Epidermal melanocyte (primary cell): ENCODE results near the gene MUC21.

Experiments
- DNase-seq: peaks from one replicate; pipeline ENCODE4 v3.0.0; 2011; ENCODE audit warnings: low spot score; ENCODE audit not compliant: insufficient read length

MUC21 gene

GRCh38 chr6:30983439-30983838, at the start of gene MUC21:
MUC21 (plus strand) TSS chr6:30983718; CDS start chr6:30983959, 241 bp downstream.
- DNase-seq = no peak

GRCh38 chr6:30935018-30935417, 48.5 kb upstream of the MUC21 start:
- no peak for DNase-seq

DNA sequence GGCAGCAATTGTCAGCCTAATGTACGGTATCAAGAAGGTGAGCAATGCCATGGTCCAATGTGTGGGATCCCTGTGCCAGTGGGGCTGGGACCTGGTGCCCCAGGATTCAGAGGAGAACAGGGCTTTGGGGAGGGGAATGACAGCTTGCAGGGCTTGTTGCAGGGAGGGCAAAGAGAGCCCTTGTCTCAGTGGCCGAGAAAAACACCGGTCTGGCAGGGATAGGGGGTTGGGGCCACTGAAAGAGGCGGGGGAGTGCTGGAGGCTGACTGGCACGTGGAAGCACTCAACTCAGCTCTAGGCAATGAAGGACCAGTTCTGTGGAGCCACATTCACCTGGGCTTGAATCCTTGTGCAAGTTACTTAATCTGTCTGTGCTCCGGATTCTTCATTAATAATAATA, 46.3 kb upstream of the MUC21 start:
- no peak for DNase-seq

GRCh38 chr6:30938730-30939129, 44.8 kb upstream of the MUC21 start:
- no peak for DNase-seq

- no peak for DNase-seq
Observed at GRCh38 chr6:30939473-30939872, 44.0 kb upstream of the MUC21 start.

DNA sequence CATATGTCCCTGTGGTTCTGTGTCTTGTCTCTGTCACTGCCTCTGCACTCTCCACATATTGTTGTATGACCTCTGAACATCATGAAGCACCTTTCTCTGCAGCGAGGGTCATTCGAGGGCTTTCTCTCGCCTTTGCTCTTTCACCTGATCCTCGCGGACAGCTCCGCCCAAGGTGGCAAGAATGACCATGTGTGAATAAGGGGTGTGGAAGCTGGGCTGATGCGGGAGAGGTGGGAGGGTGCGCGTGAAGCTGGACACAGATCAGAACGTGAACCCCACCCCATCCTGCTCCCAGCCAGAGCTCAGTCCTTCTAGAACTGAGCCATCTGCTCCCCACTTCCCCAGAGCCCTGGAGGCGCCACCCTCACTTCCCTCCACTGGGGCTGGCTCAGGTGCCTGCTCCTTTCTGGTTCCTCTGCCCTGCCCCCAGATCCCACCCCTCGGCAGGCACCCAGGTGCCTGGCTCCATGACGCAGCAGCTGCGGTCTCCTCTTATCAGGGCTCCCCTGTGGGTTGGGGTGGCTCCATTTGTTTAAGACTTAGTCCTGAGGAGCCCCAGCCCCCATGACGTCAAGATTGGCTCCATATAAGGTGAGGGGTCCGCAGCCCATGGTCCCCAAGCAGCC, 43.0 kb upstream of the MUC21 start, which contains the start of gene MUCL3:
Gene MUCL3 (plus strand): TSS at position 613 of the 626 bp plus-strand sequence. CDS start 27 bp downstream, outside the sequence.
- DNase-seq = no peak

DNA sequence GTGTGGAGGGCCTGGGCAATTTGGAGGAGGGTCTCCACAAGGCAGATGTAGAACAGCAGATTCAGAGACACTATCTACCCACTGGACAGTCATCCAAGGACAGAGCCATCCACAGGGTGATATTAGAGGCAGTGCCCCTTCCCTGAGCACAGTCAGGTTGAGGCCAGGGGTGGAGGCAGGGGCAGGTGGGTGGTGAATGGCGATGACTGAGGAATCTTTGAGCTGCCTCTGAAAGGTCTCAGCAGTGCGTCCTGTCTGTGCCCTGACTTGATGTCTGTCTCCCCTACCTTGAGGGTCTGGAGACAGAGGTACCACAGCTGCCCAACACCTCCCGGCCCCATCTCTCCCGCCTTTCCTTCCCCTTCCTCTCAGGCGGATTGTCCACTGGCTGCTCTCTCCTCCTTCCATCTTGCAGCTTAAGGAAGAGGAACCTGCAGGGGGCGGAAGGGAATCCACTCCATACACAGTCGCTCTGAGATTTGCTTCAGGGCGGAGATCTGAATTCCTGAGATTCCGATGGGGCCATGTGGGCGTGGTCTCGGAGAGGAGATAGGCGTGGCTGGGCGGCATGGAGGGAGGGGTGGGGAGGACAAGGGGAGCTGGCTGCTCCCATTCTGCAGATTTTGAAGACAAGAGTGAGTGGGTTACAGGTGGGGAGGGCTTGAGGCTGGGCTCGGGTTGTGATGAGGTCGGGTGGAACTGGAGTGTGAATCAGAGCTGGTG, 41.0 kb upstream of the MUC21 start:
- DNase-seq = peak; percentile 81

DNA sequence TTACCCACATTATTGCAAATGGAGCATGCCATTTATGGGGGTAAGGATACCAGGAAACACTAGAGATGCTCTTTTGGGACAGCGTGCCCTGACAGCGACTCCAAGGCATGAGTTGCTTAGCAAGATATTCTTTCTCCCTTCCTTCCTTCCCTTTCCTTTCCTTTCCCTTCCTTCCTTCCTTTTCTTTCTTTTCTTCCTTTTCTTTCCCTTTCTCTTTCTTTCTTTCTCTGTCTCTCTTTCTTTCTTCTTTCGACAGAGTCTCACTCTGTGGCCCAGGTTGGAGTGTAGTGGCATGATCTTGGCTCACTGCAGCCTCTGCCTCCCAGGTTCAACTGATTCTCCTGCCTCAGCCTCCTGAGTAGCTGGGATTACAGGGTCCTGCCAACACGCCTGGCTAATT, 39.5 kb upstream of the MUC21 start:
- DNase-seq = no peak

DNA sequence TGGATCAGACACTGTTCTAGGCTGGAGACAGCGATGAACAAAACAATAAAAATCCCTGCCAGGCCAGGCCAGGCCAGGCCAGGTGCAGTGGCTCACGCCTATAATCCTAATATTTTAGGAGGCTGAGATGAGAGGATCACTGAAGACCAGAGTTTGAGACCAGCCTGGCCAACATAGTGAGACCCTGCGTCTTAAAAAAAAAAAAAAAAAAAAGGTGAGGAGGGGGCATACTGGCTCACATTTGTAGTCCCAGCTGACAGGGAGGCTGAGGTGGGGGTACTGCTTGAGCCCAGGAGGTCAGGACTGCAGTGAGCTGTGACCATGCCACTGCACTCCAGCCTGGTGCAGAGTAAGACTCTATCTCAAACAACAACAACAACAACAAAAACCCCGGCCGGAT, 38.2 kb upstream of the MUC21 start:
- DNase-seq = no peak

GRCh38 chr6:30947231-30947630, 36.3 kb upstream of the MUC21 start:
- no peak for DNase-seq

GRCh38 chr6:30948811-30949210, 34.7 kb upstream of the MUC21 start:
- no peak for DNase-seq

DNA sequence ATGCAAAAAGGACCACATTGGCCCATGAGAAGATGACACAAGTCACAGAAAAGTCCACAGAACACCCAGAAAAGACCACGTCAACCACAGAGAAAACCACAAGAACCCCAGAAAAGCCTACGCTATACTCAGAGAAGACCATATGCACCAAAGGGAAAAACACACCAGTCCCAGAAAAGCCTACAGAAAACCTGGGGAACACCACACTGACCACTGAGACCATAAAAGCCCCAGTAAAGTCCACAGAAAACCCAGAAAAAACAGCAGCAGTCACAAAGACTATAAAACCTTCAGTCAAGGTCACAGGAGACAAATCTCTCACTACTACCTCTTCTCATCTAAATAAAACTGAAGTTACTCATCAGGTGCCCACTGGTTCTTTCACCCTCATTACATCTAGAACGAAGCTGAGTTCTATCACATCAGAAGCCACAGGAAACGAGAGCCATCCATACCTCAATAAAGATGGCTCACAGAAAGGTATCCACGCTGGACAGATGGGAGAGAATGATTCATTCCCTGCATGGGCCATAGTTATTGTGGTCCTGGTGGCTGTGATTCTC, 31.5 kb upstream of the MUC21 start:
- DNase-seq = no peak

DNA sequence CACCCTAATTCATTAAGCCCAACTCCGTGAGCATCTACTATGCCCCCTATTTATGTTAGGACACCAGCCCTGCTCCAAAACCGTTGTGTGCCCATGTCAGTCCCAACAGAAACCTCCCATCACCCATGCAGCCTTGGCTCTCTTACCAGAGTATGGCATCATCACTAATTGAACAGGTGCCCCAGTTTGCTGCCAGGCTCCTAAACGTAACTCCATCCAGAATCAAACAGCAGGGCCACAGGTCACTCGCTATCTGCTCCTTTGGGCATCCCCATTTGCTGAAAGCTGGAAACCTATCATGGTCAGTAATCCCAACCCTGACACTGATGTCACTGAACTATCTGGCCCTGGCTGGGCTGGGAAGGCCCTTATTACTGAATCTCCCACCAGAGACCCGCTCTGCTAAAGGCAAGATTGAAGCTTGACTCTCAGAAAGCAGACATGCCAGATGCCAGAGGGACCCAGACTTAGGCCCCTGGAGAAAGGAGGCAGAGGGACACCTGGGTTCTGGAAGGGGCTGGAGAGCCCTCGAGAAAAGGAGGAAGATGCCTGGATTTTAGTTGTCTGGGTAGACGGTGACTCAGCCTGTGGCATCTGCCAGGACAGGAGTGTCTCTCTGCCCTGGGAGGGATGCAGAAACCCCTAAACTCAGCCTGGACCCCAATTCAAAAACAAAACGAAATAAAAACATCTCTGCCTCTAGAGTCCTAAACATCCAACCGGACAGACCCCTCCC, 28.7 kb upstream of the MUC21 start:
- DNase-seq = no peak

- no peak for DNase-seq
Observed at GRCh38 chr6:30955367-30956042, 28.0 kb upstream of the MUC21 start.

DNA sequence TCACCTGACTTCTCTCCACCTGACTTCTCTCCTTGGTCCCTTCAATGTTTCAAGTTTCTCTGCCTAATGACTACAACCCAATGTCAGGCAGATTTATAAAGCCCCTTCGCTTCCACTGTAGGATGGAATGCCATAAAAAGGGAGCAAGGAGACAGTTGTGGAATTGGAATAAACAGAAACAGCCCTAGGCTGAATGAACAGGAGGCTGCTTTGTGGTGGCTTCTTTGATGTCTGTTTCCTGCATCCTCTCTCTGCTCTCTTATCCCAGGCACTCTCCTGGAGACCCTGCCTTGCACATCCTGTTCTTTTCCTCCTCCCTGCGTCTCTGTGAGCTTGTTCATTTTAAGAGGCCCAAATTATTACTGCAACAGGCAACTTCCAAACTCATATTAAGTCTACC, 25.8 kb upstream of the MUC21 start:
- no peak for DNase-seq

DNA sequence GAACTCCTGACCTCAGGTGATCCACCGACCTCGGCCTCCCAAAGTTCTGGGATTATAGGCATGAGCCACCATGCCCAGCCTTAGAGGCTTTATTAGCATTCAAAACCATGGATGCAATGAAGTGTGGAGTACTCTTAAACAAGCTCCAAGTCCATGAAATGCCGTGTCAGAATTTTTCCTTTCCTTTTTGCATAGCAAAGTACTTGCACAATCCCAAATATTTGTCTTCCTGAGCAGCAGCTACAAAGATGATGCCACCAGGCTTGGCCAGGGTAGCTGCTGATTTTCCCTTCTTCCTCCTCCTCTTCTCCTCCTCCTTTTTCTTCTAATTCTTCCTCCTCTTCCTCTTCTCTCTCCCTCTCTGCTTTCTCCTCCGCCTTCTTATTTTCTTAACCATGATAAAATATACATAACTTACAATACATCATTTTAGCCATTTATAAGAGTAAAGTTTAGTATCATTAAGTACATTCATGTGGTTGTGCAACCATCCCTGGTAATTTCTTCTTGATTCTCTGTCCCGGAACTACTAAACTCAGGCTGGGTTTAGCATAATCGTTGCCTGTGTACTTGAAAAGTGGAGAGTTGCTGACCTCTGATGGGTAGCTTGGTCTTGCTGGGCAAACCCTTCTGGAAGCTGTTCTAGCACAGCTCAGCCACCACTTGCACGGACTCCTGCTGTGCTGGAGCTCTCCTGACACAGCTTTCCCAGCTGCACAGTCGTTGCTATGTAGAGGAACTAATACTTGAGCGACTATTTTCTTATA, 22.4 kb upstream of the MUC21 start:
- DNase-seq = no peak

DNA sequence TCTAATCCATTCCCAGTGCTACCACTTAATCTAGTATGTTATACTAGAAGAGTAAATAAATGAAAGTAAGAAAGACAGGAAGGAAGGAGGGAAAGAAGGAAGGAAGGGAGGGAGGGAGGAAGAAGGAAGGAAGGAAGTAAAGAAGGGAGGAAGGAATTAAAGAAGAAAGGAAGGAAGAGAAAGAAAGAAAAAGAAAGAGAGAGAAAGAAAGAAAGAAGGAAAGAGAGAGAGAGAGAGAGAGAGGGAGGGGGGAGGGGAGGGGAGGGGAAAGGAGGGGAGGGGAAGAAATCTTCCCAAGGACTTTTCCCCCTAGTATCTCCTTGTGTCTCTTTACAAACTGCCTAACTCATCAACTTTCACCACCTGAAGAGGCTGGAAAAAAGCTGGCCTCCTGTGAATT, 20.8 kb upstream of the MUC21 start:
- DNase-seq = no peak

DNA sequence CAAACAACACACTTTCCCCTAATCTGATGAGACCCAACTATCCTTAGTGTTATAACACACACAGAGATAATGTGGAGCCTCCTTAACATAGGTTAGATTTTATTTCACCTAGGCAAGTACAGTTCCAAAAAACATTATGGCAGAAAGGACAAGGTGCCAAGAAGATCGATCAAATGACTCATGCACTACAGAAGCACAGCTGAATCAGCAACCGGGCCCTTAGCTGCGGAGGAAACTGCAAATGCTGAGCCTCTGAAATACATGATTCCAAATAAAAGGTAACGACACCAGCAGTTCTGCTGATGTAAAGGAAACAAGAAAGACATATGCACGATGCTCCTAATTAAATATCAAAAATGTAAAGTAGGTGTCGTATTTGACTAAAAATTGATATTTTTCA, 19.9 kb upstream of the MUC21 start:
- DNase-seq = no peak

DNA sequence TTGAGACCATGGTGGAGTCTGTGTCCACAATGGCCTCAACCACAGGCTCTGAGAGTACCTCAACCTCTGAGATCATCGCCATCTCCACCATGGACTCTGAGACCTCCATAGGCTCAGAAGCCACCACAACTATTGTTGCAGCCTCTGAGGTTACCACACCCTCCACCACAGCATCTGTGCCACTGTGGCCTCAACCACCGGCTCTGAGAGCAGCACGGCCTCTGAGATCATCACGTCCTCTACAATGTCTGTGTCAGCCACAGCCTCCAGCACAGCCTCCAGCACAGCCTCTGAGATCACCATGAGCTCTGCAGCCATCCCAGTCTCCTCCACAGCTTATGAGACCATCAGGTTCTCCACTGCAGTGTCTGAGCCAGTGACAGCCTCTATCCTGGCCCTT, 19.4 kb upstream of the MUC21 start:
- no peak for DNase-seq

- no peak for DNase-seq
Observed at GRCh38 chr6:30965140-30965601, 18.3 kb upstream of the MUC21 start.

DNA sequence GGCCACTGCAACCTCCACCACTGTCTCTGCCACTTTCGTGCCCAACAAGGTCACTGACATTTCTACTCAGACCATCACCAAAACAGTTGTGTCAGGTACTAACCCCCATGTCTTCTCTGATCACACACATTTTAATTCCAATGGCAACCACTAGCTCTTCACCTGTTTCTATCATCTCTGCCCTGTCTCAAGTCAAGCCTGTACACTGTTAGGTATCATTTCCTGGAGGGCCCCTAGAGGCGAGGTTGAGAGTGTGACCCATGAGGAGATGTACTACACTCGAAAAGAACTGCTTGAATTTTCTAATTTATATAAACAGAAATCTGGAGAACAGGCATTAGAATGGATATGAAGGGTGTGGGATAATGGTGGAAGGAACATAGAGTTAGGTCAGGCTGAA, 17.4 kb upstream of the MUC21 start:
- DNase-seq = no peak
